Choroid plexus epithelial cell (primary cell): ENCODE measurements around the gene TRIM62.

Experiments
- DNase-seq: peaks from one replicate; pipeline ENCODE4 v3.0.0-alpha.2; 2010; ENCODE audit warnings: low read depth
- H3K4me3 ChIP-seq: 2 replicates; pipeline ENCODE4 v1.5.1; 2011; ENCODE audit warnings: low read depth, mild to moderate bottlenecking, control low read depth, low read length, moderate library complexity
- TF ChIP-seq, protein P1 (sequence below): conservative IDR thresholded peaks from 2 replicates; pipeline ENCODE4 v1.5.1; 2011; ENCODE audit warnings: low read depth, mild to moderate bottlenecking, control low read depth, inconsistent platforms, low read length, moderate library complexity

TRIM62 gene

DNA sequence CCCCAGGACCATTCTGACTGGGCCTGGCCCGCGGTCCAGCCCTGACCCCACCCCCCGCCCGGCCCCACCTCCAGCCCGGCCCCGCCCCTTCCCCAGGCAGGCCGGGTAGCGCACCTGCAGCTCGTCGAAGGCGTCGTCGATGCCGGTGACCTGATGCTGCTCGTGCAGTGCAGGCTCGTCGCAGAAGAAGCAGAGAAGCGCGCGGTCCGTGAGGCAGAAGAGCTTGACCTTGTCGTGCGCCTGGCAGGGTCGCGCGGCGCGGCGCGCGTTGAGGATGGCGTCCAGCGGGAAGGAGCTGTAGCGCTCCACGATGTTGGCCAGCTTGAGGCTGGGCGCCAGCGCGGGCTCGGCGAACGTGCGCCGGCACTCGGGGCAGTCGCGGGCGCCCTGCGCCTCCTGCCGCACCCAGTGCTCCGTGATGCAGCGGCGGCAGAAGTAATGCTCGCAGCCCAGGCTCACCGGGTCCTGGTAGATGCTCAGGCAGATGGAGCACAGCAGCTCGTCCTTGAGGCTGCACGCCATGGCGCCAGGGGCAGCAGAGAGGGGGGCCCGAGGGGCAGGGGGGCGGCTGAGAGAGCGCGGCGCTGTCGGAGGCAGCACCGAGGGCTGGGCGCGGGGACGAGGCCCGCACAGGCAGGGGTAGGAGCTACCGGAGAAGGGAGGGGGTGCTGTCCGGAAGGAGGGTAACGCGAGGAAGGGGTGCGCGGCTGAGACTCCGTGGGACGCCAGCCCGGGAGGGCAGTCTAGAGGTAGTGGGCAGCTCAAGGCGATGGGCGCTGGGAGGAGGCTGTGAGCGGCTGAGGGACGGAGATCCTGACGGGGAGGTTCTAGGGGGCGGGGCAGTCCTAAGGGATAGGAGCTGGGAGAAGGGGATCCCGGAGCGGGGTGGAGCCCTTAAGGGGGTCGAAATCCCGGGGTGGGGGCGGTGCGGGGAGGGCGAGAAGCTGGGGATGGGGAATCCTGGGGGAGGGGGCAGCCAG, 642 bp downstream of the TRIM62 start:
- peak; percentile 68 for DNase-seq
- TF ChIP-seq, protein P1, sequence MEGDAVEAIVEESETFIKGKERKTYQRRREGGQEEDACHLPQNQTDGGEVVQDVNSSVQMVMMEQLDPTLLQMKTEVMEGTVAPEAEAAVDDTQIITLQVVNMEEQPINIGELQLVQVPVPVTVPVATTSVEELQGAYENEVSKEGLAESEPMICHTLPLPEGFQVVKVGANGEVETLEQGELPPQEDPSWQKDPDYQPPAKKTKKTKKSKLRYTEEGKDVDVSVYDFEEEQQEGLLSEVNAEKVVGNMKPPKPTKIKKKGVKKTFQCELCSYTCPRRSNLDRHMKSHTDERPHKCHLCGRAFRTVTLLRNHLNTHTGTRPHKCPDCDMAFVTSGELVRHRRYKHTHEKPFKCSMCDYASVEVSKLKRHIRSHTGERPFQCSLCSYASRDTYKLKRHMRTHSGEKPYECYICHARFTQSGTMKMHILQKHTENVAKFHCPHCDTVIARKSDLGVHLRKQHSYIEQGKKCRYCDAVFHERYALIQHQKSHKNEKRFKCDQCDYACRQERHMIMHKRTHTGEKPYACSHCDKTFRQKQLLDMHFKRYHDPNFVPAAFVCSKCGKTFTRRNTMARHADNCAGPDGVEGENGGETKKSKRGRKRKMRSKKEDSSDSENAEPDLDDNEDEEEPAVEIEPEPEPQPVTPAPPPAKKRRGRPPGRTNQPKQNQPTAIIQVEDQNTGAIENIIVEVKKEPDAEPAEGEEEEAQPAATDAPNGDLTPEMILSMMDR, result no peak
- H3K4me3 ChIP-seq, result peak overlapping the region; percentile 91

DNA sequence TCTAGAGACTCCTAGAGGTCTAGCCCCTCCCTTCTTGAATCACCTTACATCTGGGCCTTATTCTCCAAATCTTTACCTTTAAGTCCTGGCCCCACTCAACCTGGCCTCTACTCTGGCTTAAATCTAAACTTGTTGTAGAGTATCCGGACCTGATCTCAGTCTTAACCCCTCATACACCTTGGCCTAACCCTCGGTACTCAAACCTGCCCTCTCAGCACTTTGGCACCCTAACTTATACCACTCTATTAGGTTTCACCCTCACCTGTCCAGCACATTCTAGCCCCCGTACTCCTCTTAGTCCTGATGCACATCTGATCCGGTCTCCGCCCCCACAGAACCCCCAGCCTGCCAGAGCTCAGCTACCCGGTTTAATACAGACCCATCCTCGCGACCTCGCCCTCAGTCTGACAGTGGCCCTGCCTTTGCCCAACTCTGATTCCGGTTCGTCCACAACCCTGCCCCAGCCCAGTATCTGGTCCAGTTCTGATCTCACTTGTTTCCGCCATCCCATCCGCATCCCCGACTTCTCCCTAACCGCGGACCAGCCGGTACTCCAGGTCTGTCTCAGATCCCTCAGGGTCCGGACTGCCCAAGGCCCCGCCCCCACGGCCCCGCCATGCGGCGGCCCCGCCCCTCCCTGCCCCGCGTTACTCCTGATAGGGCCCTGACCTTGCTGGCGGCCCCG, 1.5 kb downstream of the TRIM62 start:
- DNase-seq, result peak; percentile 92
- peak overlapping the region; percentile 91 for H3K4me3 ChIP-seq
- TF ChIP-seq, protein P1, result no peak

DNA sequence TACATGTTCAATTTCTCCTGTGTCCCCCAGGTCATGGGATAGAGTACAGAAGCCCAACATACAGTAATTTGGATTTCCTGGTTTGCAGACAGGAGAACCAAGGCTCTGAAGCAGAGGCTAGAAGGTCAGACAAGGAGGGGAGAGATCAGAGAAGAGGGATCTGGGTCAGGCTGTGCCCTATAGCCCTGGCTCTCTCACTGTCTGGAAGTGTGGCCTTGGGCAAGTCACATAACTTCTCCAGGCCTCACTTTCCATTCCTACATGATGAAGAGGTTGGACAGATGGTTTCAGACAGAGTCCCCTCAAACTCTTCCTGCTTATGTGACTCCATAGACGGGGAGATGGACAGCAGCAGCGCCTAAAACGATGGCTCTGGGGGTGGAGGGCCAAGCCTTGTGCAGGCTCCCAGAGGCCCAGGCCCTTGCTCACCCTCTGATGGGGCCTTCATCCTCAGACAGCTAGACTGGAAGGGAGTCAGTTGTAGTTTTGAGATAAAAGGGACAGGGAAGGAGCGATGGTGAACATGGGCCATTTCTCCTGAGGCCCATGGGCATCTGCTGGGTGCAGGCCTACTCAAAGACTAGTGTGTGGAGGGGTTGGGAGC, 2.9 kb downstream of the TRIM62 start:
- no peak for DNase-seq
- TF ChIP-seq, protein P1, result no peak
- H3K4me3 ChIP-seq, result no peak overlapping the region

DNA sequence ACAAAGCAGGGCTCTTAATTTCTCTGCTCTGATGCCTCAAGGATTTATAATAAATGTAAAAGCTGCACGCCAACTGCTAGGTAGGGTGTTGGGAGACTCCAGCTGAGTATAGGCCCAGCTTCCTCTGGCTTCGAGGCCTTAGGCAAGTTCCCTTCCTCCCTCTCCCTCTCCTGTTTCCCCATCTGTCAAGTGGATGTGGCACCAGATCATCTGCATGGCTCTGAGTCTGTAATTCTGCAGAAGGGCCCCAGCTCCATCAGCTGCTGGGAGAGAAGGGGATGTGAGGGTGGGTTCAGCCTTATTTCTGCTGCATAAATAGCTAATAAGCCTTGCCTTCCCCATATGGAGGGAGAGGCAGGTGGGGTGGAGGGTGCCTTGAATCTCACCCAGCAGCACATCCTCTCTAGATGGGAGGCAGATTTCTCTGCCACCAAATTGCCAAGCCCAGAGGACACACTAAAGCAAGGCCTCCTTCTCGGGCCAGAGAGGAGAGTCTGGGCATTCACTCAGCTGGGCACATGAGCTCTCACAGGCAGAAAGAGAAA, 3.8 kb downstream of the TRIM62 start:
- TF ChIP-seq, protein P1, result no peak
- DNase-seq, result no peak
- H3K4me3 ChIP-seq, result no peak overlapping the region

DNA sequence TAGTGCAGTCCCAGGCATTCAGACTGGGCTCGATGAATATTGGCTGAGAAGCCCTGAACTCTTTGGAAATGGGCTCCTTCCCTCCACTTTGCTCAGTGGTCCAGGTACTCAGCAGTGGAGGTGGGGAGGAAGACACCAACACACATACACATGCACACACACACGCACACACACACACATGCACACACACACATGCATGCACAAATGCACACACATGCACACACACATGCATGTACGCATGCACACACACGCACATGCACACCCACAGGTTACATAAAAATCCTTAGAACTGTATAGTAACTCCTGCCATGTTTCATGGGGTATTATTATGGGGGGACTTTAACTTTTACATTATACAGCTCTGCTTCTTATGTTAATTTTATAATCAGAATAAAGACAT, 5.0 kb downstream of the TRIM62 start:
- DNase-seq, result no peak
- TF ChIP-seq, protein P1, result no peak
- H3K4me3 ChIP-seq, result no peak overlapping the region

DNA sequence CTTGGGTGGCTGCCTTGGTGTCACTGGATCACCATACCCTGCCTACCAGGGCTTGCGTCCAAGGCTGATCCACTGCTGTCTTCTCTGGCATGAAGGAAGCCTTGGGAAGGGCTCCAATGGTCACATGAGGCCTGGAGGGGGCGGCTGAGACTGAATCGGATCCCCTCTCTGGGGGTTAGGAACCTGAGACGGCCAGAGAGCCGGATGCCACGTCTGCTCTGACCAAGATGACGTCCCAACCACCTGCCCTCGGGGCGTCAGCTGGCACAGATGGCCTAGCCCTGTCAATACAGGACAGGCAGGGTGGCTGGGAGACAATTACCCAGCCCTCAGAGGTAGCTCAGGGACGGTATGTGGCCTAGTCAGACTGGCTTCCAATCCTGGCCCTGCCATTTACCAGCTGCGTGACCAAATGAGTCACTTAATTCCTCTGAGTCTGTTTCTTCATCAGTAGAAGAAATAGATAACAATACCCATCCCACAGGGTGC, 5.4 kb downstream of the TRIM62 start:
- no peak overlapping the region for H3K4me3 ChIP-seq
- DNase-seq, result peak; percentile 86
- TF ChIP-seq, protein P1, result no peak
